ENCODE results near the gene VSIG8.
"Not testable (repeated sequence)": the region's sequence is repeated elsewhere in the genome, so short reads cannot be mapped to it uniquely, and the experiment has no call there.

The VSIG8 gene

GRCh38 chr1:159862557-159862956 lies at the start of gene VSIG8:
TSS of gene VSIG8 (minus strand) at chr1:159862657. CDS start at chr1:159862521, 136 bp downstream.
- no peak for DNase-seq

GRCh38 chr1:159911326-159912070 lies 49.0 kb upstream of the VSIG8 start:
- DNase-seq: peak; percentile 12

GRCh38 chr1:159908031-159908940 lies 45.8 kb upstream of the VSIG8 start:
- no peak for DNase-seq

- no peak for DNase-seq
Measured at GRCh38 chr1:159906960-159907359, 44.5 kb upstream of the VSIG8 start.

GRCh38 chr1:159904036-159904435 lies 41.6 kb upstream of the VSIG8 start:
- DNase-seq: not testable (repeated sequence)

- no peak for DNase-seq
Measured at GRCh38 chr1:159902541-159902940, 40.1 kb upstream of the VSIG8 start.

GRCh38 chr1:159900755-159901360 lies 38.4 kb upstream of the VSIG8 start:
- no peak for DNase-seq

- peak; percentile 23 for DNase-seq
Measured at GRCh38 chr1:159900086-159900680, 37.7 kb upstream of the VSIG8 start, which contains the start of gene CFAP45. TSS of gene CFAP45 (minus strand) at chr1:159900165. CDS start at chr1:159900098, 67 bp downstream.

GRCh38 chr1:159899634-159900033 lies 37.2 kb upstream of the VSIG8 start:
- DNase-seq: not testable (repeated sequence)

GRCh38 chr1:159898527-159898926 lies 36.1 kb upstream of the VSIG8 start:
- no peak for DNase-seq

- no peak for DNase-seq
Measured at GRCh38 chr1:159897962-159898361, 35.5 kb upstream of the VSIG8 start.

- no peak for DNase-seq
Measured at GRCh38 chr1:159896546-159896930, 34.1 kb upstream of the VSIG8 start.

- no peak for DNase-seq
Measured at GRCh38 chr1:159895836-159896545, 33.5 kb upstream of the VSIG8 start.

- DNase-seq: no peak
Measured at GRCh38 chr1:159895286-159895685, 32.8 kb upstream of the VSIG8 start.

GRCh38 chr1:159892944-159893343 lies 30.5 kb upstream of the VSIG8 start:
- peak; percentile 44 for DNase-seq

- DNase-seq: peak; percentile 84
Measured at GRCh38 chr1:159891275-159892157, 29.1 kb upstream of the VSIG8 start.

GRCh38 chr1:159890390-159890789 lies 27.9 kb upstream of the VSIG8 start:
- DNase-seq: no peak

- DNase-seq: no peak
Measured at GRCh38 chr1:159889821-159890252, 27.4 kb upstream of the VSIG8 start.

GRCh38 chr1:159889202-159889601 lies 26.7 kb upstream of the VSIG8 start:
- DNase-seq: no peak

GRCh38 chr1:159884296-159884695 lies 21.8 kb upstream of the VSIG8 start:
- no peak for DNase-seq

- no peak for DNase-seq
Measured at GRCh38 chr1:159883134-159883533, 20.7 kb upstream of the VSIG8 start.
